ENCODE results near the gene SERPINE1.

DNA sequence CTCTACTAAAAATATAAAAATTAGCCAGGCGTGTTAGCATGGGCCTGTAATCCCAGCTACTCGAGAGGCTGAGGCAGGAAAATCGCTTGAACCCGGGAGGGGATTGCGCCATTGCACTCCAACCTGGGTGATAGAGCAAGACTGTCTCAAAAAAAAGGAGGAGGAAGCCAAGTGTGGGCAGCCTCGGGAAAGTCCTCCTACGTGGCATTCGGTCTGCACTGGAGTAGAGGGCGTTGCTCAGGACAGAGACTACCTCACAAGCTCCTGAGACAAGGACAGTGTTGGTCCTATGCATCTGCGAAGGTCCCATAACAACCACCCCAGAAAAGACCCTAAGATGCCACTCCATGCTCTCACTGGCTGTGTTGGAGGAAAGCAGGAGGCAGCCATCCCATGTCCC, 10.0 kb upstream of the SERPINE1 start:
- TF ChIP-seq CTCF (IDR thresholded peaks at IDR 0.05) (no peak), EP300 (IDR thresholded peaks at IDR 0.05) (no peak), POLR2AphosphoS5 (IDR thresholded peaks at IDR 0.05) (no peak)

All from suprapubic skin (tissue), 4 donors.